ENCODE results near the gene CCDC82.

GRCh38 chr11:96334219-96334618 is 55.5 kb downstream of the CCDC82 start:
- TF ChIP-seq CTCF (conservative IDR thresholded peaks at IDR 0.05; ENCODE audit: low read length) (no peak), EZH2phosphoT487 (IDR thresholded peaks at IDR 0.05; ENCODE audit: borderline replicate concordance, low read depth, low read length) (no peak)
